ENCODE measurements around the gene NTRK3.
A peak's percentile ranks its signal among the peaks of the same experiment; 100 is the strongest.

The NTRK3 gene

GRCh38 chr15:88178631-88179030 lies 77.9 kb downstream of the NTRK3 start:
- DNase-seq (ENCODE audit: low spot score): no peak

- DNase-seq (ENCODE audit: low spot score): no peak
Observed at GRCh38 chr15:88177451-88177850, 79.1 kb downstream of the NTRK3 start.

GRCh38 chr15:88174571-88174970 lies 82.0 kb downstream of the NTRK3 start:
- no peak for DNase-seq (ENCODE audit: low spot score)

- DNase-seq (ENCODE audit: low spot score): no peak
Observed at GRCh38 chr15:88166082-88166993, 90.2 kb downstream of the NTRK3 start.

- DNase-seq (ENCODE audit: low spot score): no peak
Observed at GRCh38 chr15:88161636-88162035, 94.9 kb downstream of the NTRK3 start.

- no peak for DNase-seq (ENCODE audit: low spot score)
Observed at GRCh38 chr15:88155310-88155709, 101.2 kb downstream of the NTRK3 start.

- no peak for DNase-seq (ENCODE audit: low spot score)
Observed at GRCh38 chr15:88152672-88153071, 103.9 kb downstream of the NTRK3 start.

- no peak for DNase-seq (ENCODE audit: low spot score)
Observed at GRCh38 chr15:88147760-88148159, 108.8 kb downstream of the NTRK3 start.

GRCh38 chr15:88144921-88145653 lies 111.5 kb downstream of the NTRK3 start:
- no peak for DNase-seq (ENCODE audit: low spot score)

GRCh38 chr15:88142121-88142520 lies 114.4 kb downstream of the NTRK3 start:
- no peak for DNase-seq (ENCODE audit: low spot score)

GRCh38 chr15:88141269-88141889 lies 115.2 kb downstream of the NTRK3 start:
- no peak for DNase-seq (ENCODE audit: low spot score)

GRCh38 chr15:88140398-88140797 lies 116.1 kb downstream of the NTRK3 start:
- DNase-seq (ENCODE audit: low spot score): no peak

- no peak for DNase-seq (ENCODE audit: low spot score)
Observed at GRCh38 chr15:88139936-88140335, 116.6 kb downstream of the NTRK3 start.

GRCh38 chr15:88133795-88134194 lies 122.7 kb downstream of the NTRK3 start:
- no peak for DNase-seq (ENCODE audit: low spot score)

GRCh38 chr15:88132499-88132898 lies 124.0 kb downstream of the NTRK3 start:
- DNase-seq (ENCODE audit: low spot score): no peak

GRCh38 chr15:88131937-88132336 lies 124.6 kb downstream of the NTRK3 start:
- no peak for DNase-seq (ENCODE audit: low spot score)

- peak; percentile 57 for DNase-seq (ENCODE audit: low spot score)
Observed at GRCh38 chr15:88127432-88127790, 129.1 kb downstream of the NTRK3 start.

- no peak for DNase-seq (ENCODE audit: low spot score)
Observed at GRCh38 chr15:88126695-88127431, 129.7 kb downstream of the NTRK3 start.

- no peak for DNase-seq (ENCODE audit: low spot score)
Observed at GRCh38 chr15:88125576-88125975, 131.0 kb downstream of the NTRK3 start.

GRCh38 chr15:88124199-88124598 lies 132.3 kb downstream of the NTRK3 start:
- peak; percentile 34 for DNase-seq (ENCODE audit: low spot score)

GRCh38 chr15:88121968-88122530 lies 134.5 kb downstream of the NTRK3 start:
- no peak for DNase-seq (ENCODE audit: low spot score)

- peak; percentile 66 for DNase-seq (ENCODE audit: low spot score)
Observed at GRCh38 chr15:88120026-88120425, 136.5 kb downstream of the NTRK3 start.

Measured in cerebellar cortex (tissue), 1 donor.